H1 (cell line): ENCODE data around the gene CACNG4. TPM values are rescaled to one million over a fixed set of nuclear protein-coding genes. Genes with fewer than 3 reads are reported as not detected.

Source experiments
- CTCF ChIA-PET: fragments of 300-600 bp; sonication (Branson Sonifier 250); formaldehyde crosslinking; loops from one replicate; lab custom pipeline; 2021; ENCODE audit not compliant: partially characterized antibody; lab: Charles Lee
- POLR2A ChIA-PET: fragments of 300-600 bp; sonication (Branson Sonifier 250); formaldehyde crosslinking; loops from one replicate; lab custom pipeline; 2021; ENCODE audit warnings: inconsistent platforms; ENCODE audit not compliant: partially characterized antibody; lab: Charles Lee
- DNase-seq, 2 experiments: peaks; one replicate each; pipeline versions ENCODE4 v3.0.0 to v3.0.0-alpha.2; 2010 to 2022; ENCODE audit warnings: low spot score in 2 of 2, low read depth in 1 of 2, mixed read lengths in 1 of 2
- FAIRE-seq: peaks from 2 replicates; lab custom pipeline; 2011; peaks lifted over from hg19 to GRCh38; lab: Jason Lieb, UNC
- H2AFZ ChIP-seq: 2 replicates; pipeline ENCODE4 v1.8.1; 2012; ENCODE audit warnings: low read length, inconsistent platforms
- H2AK5ac ChIP-seq: 2 replicates; pipeline ENCODE4 v1.6.1; 2013; ENCODE audit warnings: low read depth, low read length
- H2BK120ac ChIP-seq: replicated peaks from 2 replicates; pipeline ENCODE3; 2013; ENCODE audit warnings: low read depth, low read length, inconsistent platforms
- H2BK12ac ChIP-seq: 2 replicates; pipeline ENCODE4 v1.6.1; 2013; ENCODE audit warnings: low read depth, low read length
- H2BK15ac ChIP-seq: 2 replicates; pipeline ENCODE4 v1.6.1; 2013; ENCODE audit warnings: low read length
- H2BK20ac ChIP-seq: 2 replicates; pipeline ENCODE4 v1.6.1; 2013; ENCODE audit warnings: low read length
- H2BK5ac ChIP-seq: 2 replicates; pipeline ENCODE4 v1.6.1; 2013; ENCODE audit warnings: low read depth, low read length
- H3K14ac ChIP-seq: 2 replicates; pipeline ENCODE4 v1.6.1; 2013; ENCODE audit warnings: inconsistent platforms; ENCODE audit not compliant: insufficient read length
- H3K18ac ChIP-seq: 2 replicates; pipeline ENCODE4 v1.6.1; 2013; ENCODE audit warnings: low read length; ENCODE audit errors: extremely low read depth
- H3K23ac ChIP-seq: 2 replicates; pipeline ENCODE4 v1.6.1; 2013; ENCODE audit warnings: inconsistent platforms; ENCODE audit not compliant: insufficient read length
- H3K23me2 ChIP-seq: 2 replicates; pipeline ENCODE4 v1.6.1; 2013; ENCODE audit warnings: low read depth, low read length
- H3K27ac ChIP-seq: 2 replicates; pipeline ENCODE4 v1.6.1; 2011; ENCODE audit warnings: low read depth, low read length, inconsistent platforms
- H3K27me3 ChIP-seq, 4 experiments: replicated peaks in 1 of 4; 1 replicate in 1 of 4; 2 replicates in 3 of 4; pipeline versions ENCODE4 v1.6.1 to v1.8.1; 2011 to 2013; ENCODE audit warnings: low read length in 3 of 4, mild to moderate bottlenecking in 3 of 4, inconsistent platforms in 2 of 4, mixed read lengths in 2 of 4, moderate library complexity in 1 of 4; ENCODE audit not compliant: control insufficient read depth in 3 of 4, insufficient read depth in 3 of 4; ENCODE audit errors: extremely low read depth in 1 of 4
- H3K36me3 ChIP-seq, 4 experiments: 2 replicates each; pipeline versions ENCODE4 v1.6.1 to v1.8.1; 2011 to 2013; ENCODE audit warnings: mild to moderate bottlenecking in 4 of 4, low read length in 3 of 4, moderate library complexity in 2 of 4, control low read depth in 1 of 4, inconsistent platforms in 1 of 4; ENCODE audit not compliant: insufficient read depth in 4 of 4, control insufficient read depth in 2 of 4
- H3K4ac ChIP-seq: replicated peaks from 2 replicates; pipeline ENCODE3; 2013; ENCODE audit warnings: low read length, low read depth, mixed read lengths, inconsistent platforms; ENCODE audit not compliant: insufficient read length
- H3K4me1 ChIP-seq, 4 experiments: replicated peaks in 1 of 4; 1 replicate in 1 of 4; 2 replicates in 3 of 4; pipeline versions ENCODE4 v1.6.1 to v1.8.1; 2011 to 2013; ENCODE audit warnings: low read length in 3 of 4, inconsistent platforms in 2 of 4, mixed read lengths in 1 of 4; ENCODE audit not compliant: insufficient read depth in 4 of 4, control insufficient read depth in 3 of 4
- H3K4me2 ChIP-seq, 2 experiments: 2 replicates each; pipeline versions ENCODE4 v1.6.1 to v1.8.1; 2011 to 2013; ENCODE audit warnings: low read depth in 2 of 2, low read length in 2 of 2, control low read depth in 1 of 2, inconsistent platforms in 1 of 2, mild to moderate bottlenecking in 1 of 2; ENCODE audit not compliant: insufficient read depth in 1 of 2
- H3K4me3 ChIP-seq, 4 experiments: fragments of 200-600, 300-600 bp in 1 of 4; sonication (generic), shearing (Covaris generic), sonication (Bioruptor Twin) in 1 of 4; 2 replicates each; pipeline versions ENCODE4 v1.5.1 to v1.8.1; 2011 to 2016; ENCODE audit warnings: low read length in 4 of 4, low read depth in 3 of 4, control low read depth in 2 of 4, inconsistent platforms in 2 of 4, mild to moderate bottlenecking in 2 of 4, mixed read lengths in 1 of 4, moderate library complexity in 1 of 4; ENCODE audit not compliant: insufficient read depth in 2 of 4; ENCODE audit errors: extremely low read depth in 1 of 4
- H3K56ac ChIP-seq: replicated peaks from 2 replicates; pipeline ENCODE3; 2013; ENCODE audit warnings: low read depth, mild to moderate bottlenecking, mixed read lengths, low read length, inconsistent platforms; ENCODE audit not compliant: insufficient read length
- H3K79me1 ChIP-seq: 2 replicates; pipeline ENCODE4 v1.6.1; 2013; ENCODE audit warnings: low read depth, low read length, control low read depth
- H3K79me2 ChIP-seq, 2 experiments: 2 replicates each; pipeline versions ENCODE4 v1.6.1 to v1.8.1; 2012 to 2013; ENCODE audit warnings: low read length in 2 of 2, mild to moderate bottlenecking in 2 of 2, inconsistent platforms in 1 of 2; ENCODE audit not compliant: insufficient read depth in 2 of 2, control insufficient read depth in 1 of 2
- H3K9ac ChIP-seq, 4 experiments: replicated peaks in 1 of 4; 1 replicate in 1 of 4; 2 replicates in 3 of 4; pipeline versions ENCODE4 v1.6.1 to v1.8.1; 2011 to 2013; ENCODE audit warnings: low read depth in 3 of 4, low read length in 3 of 4, control low read depth in 2 of 4, mild to moderate bottlenecking in 2 of 4, moderate library complexity in 2 of 4, inconsistent platforms in 1 of 4; ENCODE audit errors: extremely low read depth in 1 of 4
- H3K9me3 ChIP-seq, 2 experiments: 2 replicates each; pipeline versions ENCODE4 v1.6.1 to v1.8.1; 2012 to 2013; ENCODE audit warnings: mild to moderate bottlenecking in 2 of 2, moderate library complexity in 2 of 2, control low read depth in 1 of 2, inconsistent platforms in 1 of 2, low read depth in 1 of 2, low read length in 1 of 2, mixed read lengths in 1 of 2; ENCODE audit not compliant: insufficient read depth in 2 of 2
- H4K20me1 ChIP-seq, 2 experiments: replicated peaks in 1 of 2; 2 replicates each; pipeline versions ENCODE3 to v1.8.1; 2011 to 2013; ENCODE audit warnings: inconsistent platforms in 2 of 2, low read length in 2 of 2, mild to moderate bottlenecking in 1 of 2; ENCODE audit not compliant: insufficient read depth in 2 of 2, control insufficient read depth in 1 of 2
- H4K5ac ChIP-seq: 2 replicates; pipeline ENCODE4 v1.6.1; 2013; ENCODE audit warnings: low read length, low read depth, mixed read lengths, inconsistent platforms; ENCODE audit not compliant: insufficient read length
- H4K8ac ChIP-seq: 2 replicates; pipeline ENCODE4 v1.8.0; 2013; ENCODE audit warnings: mild to moderate bottlenecking, moderate library complexity, low read length, inconsistent platforms; ENCODE audit not compliant: insufficient read depth; ENCODE audit errors: extremely low read depth
- H4K91ac ChIP-seq: replicated peaks from 2 replicates; pipeline ENCODE3; 2013; ENCODE audit warnings: low read length, mixed read lengths, inconsistent platforms; ENCODE audit not compliant: insufficient read length
- EP300 ChIP-seq, 2 experiments: IDR thresholded peaks; 1 replicate in 1 of 2; 2 replicates in 1 of 2; pipeline ENCODE4 v1.6.1; 2011 to 2012; ENCODE audit warnings: low read depth in 2 of 2, low read length in 2 of 2, mild to moderate bottlenecking in 2 of 2, borderline replicate concordance in 1 of 2, inconsistent platforms in 1 of 2, moderate library complexity in 1 of 2
- MAFK ChIP-seq: IDR thresholded peaks from 2 replicates; pipeline ENCODE4 v1.6.1; 2012; ENCODE audit warnings: low read depth, mild to moderate bottlenecking, improper control_type of control experiment, low read length
- NRF1 ChIP-seq: IDR thresholded peaks from 2 replicates; pipeline ENCODE4 v1.6.1; 2011; ENCODE audit warnings: mild to moderate bottlenecking, low read depth, low read length, improper control_type of control experiment
- RAD21 ChIP-seq, 2 experiments: IDR thresholded peaks in 1 of 2; conservative IDR thresholded peaks in 1 of 2; 2 replicates each; pipeline ENCODE4 v1.6.1; 2011; ENCODE audit warnings: low read depth in 2 of 2, low read length in 2 of 2, improper control_type of control experiment in 1 of 2, inconsistent platforms in 1 of 2, mild to moderate bottlenecking in 1 of 2, moderate library complexity in 1 of 2
- SP4 ChIP-seq: IDR thresholded peaks from 2 replicates; pipeline ENCODE4 v1.6.1; 2012; ENCODE audit warnings: low read length, inconsistent platforms
- SUZ12 ChIP-seq: fragments of 200-600 bp; sonication (generic); IDR thresholded peaks from 2 replicates; pipeline ENCODE4 v1.6.1; 2012; ENCODE audit warnings: mild to moderate bottlenecking, inconsistent platforms, low read length, moderate library complexity, mixed read lengths
- WGBS, 2 experiments: shearing (Covaris generic) in 1 of 2; methylation state at CpG; one replicate each; pipeline versions ENCODE4 v1.1.6 to v1.1.7; 2013 to 2015; ENCODE audit warnings: low lambda C conversion rate in 2 of 2, mixed read lengths in 2 of 2, inconsistent platforms in 1 of 2, low coverage in 1 of 2, missing lambda C conversion rate in 1 of 2; ENCODE audit not compliant: insufficient replicate concordance in 2 of 2, insufficient coverage in 1 of 2, insufficient read length in 1 of 2; ENCODE audit errors: extremely low coverage in 1 of 2, missing lambda C conversion rate in 1 of 2; 5-methylcytosine and 5-hydroxymethylcytosine counted together
- polyA plus RNA-seq, 7 experiments: library from polyadenylated mRNA; depleted of rRNA in 3 of 7; stranded (reverse) in 5 of 7; unstranded in 2 of 7; fragments of >200 nt in 5 of 7; fragments of 200-250 nt in 2 of 7; gene quantifications; 1 replicate in 5 of 7; 2 replicates in 1 of 7; 4 replicates in 1 of 7; pipeline versions ENCODE4 v1.2.1 to v1.2.3, GENCODE V29; 2011 to 2013; ENCODE audit warnings: missing spikeins in 2 of 7, mixed read lengths in 2 of 7
- total RNA-seq: library from RNA; stranded (reverse); fragmentation: NEBNext Ultra II Directional; extraction: Animal tissue kit (Norgen Biotek cat#: 25700); gene quantifications from 2 replicates; pipeline ENCODE4 v1.2.1, GENCODE V29; 2021
- TF ChIP-seq, protein P1 (sequence below): IDR thresholded peaks from 2 replicates; pipeline ENCODE4 v1.6.1; 2011; ENCODE audit warnings: low read length, improper control_type of control experiment

The CACNG4 gene
- total and polyA plus RNA-seq, 2 of the 8 experiments (the other 6 are each of a cell fraction or from before 2014, with no cell fraction given): 3.6 to 5.6 TPM

DNA sequence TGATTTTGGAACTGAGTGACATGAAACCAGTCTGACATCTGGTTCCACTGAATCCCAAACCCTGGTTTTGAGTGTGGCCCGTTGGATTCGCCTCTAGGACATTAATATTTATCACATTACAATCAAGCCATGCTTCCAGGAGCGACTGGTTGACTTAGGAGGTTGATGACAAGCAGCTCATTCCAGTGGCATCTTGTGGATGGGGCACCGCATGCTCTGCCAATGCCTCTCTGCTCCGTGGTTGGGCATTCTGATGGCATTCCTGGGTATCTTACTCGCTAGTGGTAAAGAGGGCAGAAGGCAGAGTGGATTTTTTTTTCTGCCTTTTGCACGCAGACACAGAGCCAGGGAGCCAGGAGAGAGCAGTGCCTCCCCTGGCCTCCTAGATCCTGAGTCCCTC, 31.4 kb downstream of the CACNG4 start:
- no peak overlapping the region for H2BK5ac ChIP-seq
- no peak overlapping the region for H3K4me2 ChIP-seq
- H3K9ac ChIP-seq: no peak overlapping the region
- H2BK120ac ChIP-seq: no peak overlapping the region
- H4K20me1 ChIP-seq: no peaks in the 10 kb centered on the region
- H3K36me3 ChIP-seq: no peaks in the 10 kb centered on the region
- no peak overlapping the region for H3K4me3 ChIP-seq
- FAIRE-seq (no peak), DNase-seq (no peak)
- TF ChIP-seq MAFK: no peak
- no peak for TF ChIP-seq EP300 (IDR thresholded peaks at IDR 0.05; ENCODE audit: borderline replicate concordance in 1 of 2, low read depth in 2 of 2, low read length in 2 of 2)
- TF ChIP-seq RAD21 (IDR thresholded peaks at IDR 0.05 in 1 of 2, conservative IDR thresholded peaks at IDR 0.05 in 1 of 2; ENCODE audit: low read depth in 2 of 2, low read length in 2 of 2): no peak
- TF ChIP-seq NRF1: no peak
- TF ChIP-seq SUZ12: no peak
- TF ChIP-seq SP4: no peak
- TF ChIP-seq, protein P1, sequence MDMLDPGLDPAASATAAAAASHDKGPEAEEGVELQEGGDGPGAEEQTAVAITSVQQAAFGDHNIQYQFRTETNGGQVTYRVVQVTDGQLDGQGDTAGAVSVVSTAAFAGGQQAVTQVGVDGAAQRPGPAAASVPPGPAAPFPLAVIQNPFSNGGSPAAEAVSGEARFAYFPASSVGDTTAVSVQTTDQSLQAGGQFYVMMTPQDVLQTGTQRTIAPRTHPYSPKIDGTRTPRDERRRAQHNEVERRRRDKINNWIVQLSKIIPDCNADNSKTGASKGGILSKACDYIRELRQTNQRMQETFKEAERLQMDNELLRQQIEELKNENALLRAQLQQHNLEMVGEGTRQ: no peak
- no peak overlapping the region for H4K8ac ChIP-seq
- H3K27ac ChIP-seq: no peak overlapping the region
- no peaks in the 10 kb centered on the region for H3K79me2 ChIP-seq
- POLR2A ChIA-PET: no interaction called here
- no peaks in the 10 kb centered on the region for H3K27me3 ChIP-seq
- H2AFZ ChIP-seq: no peak overlapping the region
- H3K4ac ChIP-seq: no peak overlapping the region
- H2BK12ac ChIP-seq: no peak overlapping the region
- no peak overlapping the region for H2BK20ac ChIP-seq
- no peak overlapping the region for H2BK15ac ChIP-seq
- no peak overlapping the region for H3K14ac ChIP-seq
- H3K79me1 ChIP-seq: no peaks in the 10 kb centered on the region
- no peaks in the 10 kb centered on the region for H3K23me2 ChIP-seq
- H3K9me3 ChIP-seq: no peaks in the 10 kb centered on the region
- 95% methylated on average over 7 of the region's 7 CpGs; no CpG with 5 or more reads in 1 of the 2 experiments for WGBS, 2 experiments
- no peak overlapping the region for H4K5ac ChIP-seq
- H2AK5ac ChIP-seq: no peak overlapping the region
- no peaks in the 10 kb centered on the region for H3K4me1 ChIP-seq
- H3K18ac ChIP-seq: no peak overlapping the region
- CTCF ChIA-PET: interaction anchor here (1.5 kb wide), 1 partner anchor 20 kb away, joined by 3 read pairs; no protein-coding TSS in a partner anchor
- H4K91ac ChIP-seq: no peak overlapping the region
- no peak overlapping the region for H3K23ac ChIP-seq
- H3K56ac ChIP-seq: no peak overlapping the region
